GM04503 (cell line): ENCODE data around the gene ASIC2.
A peak's percentile ranks its signal among the peaks of the same experiment; 100 is the strongest.
"Not testable (repeated sequence)": the region's sequence is repeated elsewhere in the genome, so short reads cannot be mapped to it uniquely, and the experiment has no call there.

Experiments used
- DNase-seq: peaks from one replicate; pipeline ENCODE4 v3.0.0-alpha.2; 2012; ENCODE audit warnings: low read depth

ASIC2 gene

GRCh38 chr17:33019161-33019890, 273.8 kb downstream of the ASIC2 start:
- DNase-seq = no peak

- no peak for DNase-seq
Measured at GRCh38 chr17:33017366-33017765, 275.7 kb downstream of the ASIC2 start.

DNA sequence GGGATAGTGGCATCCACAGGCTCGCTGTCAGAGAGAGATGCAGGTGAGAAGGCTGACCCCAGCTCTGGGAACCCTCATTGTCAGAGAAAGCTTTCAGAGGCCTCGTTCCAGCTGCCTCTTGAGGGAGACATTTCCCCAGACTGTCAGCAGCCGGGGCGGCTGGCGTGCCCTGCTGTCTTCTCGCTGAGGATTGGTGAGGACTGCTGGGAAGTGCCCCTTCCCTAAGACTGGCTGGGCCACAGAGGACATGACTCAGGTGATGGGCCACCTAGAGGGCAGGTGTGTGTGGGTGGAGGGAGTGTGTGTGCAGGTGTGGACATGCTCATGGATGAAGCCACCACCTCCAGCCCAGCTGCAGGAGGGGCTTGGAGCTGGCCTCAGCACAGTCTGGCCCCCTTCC, 276.2 kb downstream of the ASIC2 start:
- DNase-seq = no peak

- no peak for DNase-seq
Measured at GRCh38 chr17:33015716-33016346, 277.3 kb downstream of the ASIC2 start.

GRCh38 chr17:33014751-33015150, 278.3 kb downstream of the ASIC2 start:
- DNase-seq = no peak

- DNase-seq = no peak
Measured at GRCh38 chr17:33013596-33014375, 279.3 kb downstream of the ASIC2 start.

DNA sequence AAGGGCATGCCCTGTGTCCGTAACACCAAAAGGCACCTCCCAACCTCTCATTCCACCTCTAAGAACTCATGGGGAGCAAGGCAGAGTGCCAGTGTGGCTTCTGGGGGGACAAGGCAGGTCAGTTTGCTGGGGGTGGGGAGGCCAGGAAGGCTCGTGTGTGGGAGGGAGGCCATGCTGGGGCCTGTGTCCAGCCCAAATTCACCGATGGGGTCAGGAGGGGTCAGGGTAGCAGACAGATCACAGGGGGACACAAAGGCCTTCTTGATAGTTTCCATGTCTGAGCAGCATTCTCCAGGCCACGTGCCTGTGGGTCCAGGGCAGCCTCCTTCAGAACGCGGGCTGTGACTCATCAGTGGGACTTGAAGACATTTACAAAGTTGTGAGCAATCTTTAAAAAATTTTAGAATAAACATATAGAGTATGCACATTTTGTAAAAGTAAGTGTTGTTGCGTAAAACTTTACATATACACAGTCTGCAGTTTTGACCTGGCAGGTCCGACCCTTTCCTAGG, 280.5 kb downstream of the ASIC2 start:
- DNase-seq = peak; percentile 36

DNA sequence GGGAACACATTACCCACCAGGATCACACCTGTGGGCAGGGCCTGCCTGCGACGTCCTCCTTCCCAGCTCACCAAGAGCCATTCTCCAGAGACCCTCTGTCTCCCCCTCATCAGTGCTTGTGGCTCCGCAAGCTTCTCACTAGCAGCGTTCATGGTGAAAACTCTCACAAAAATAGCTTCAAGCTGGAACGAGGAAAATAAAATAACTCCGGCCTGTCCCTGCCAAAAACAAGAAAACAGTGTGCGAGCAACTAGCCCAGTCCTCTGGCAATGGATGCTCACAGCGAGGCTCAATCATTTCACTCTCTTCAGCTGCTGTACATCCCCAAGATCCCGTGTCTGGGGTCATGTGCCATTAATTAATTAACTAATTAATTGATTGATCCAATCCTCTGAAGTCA, 283.5 kb downstream of the ASIC2 start:
- DNase-seq = no peak

DNA sequence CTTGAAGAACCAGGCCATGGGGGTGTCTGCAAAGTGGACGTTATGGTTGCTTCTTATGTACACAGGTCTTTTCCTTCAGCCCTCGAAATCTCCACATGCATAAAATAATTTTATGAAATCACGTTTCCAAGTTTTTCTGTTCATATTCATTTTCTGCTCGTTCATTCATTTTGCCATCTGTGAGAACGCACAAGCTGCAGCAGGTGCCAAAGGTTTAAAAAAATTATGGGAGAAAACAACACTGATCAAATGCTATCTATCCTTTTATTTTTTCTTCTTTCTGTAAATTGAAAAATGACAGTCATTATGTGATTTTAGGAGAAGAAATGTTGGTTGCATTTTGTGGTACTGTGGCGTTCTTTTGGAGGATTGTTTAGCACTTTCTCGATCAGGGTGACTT, 285.9 kb downstream of the ASIC2 start:
- DNase-seq = no peak

DNA sequence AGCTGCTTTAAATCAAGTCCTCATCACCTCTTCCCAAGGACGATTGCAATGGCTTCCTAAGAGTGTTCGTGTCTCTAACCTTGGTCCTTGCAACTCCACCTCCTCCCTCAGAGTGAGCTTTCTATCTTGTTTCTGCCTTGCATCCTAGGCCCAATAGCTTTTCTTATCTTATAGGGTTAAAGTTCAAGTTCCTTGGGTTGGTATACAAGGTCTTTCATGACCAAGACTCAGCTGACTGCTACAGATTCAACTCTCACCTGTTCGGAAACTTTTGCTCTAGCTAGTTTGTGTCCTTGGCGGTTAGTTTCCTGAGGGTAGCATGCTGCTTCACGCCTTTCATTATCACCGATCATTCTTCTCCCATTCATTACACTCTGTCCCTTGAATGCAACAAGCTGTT, 290.8 kb downstream of the ASIC2 start:
- DNase-seq = no peak

- peak; percentile 19 for DNase-seq
Measured at GRCh38 chr17:32998887-32999228, 294.2 kb downstream of the ASIC2 start.

- DNase-seq = peak; percentile 13
Measured at GRCh38 chr17:32998111-32998886, 294.8 kb downstream of the ASIC2 start.

DNA sequence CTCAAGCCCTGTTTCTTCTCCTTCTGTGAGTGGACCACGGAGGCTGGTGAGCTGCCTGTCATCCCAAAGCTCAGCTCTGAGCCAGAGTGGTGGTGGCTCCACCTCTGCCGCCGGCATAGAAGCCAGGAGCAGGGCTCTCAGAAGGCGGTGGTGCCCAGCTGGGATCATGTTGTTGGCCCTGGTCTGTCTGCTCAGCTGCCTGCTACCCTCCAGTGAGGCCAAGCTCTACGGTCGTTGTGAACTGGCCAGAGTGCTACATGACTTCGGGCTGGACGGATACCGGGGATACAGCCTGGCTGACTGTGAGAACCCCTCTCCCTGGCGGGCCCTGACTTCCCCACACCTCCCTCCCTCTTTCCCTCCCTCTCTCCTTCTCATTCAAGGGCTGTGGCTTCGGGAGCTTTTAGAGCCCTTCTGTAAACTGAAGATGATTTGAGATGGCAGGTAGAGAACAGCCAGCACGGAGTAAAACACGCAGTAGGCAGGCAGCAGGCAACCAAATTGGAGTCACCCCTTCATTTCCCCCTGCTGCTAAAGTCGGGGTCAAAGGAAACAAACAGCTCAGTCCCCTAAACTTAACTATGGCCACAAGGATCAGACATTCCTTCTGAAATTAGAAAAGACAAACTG, 297.6 kb downstream of the ASIC2 start:
- DNase-seq = no peak

- DNase-seq = no peak
Measured at GRCh38 chr17:32993977-32994376, 299.1 kb downstream of the ASIC2 start.

DNA sequence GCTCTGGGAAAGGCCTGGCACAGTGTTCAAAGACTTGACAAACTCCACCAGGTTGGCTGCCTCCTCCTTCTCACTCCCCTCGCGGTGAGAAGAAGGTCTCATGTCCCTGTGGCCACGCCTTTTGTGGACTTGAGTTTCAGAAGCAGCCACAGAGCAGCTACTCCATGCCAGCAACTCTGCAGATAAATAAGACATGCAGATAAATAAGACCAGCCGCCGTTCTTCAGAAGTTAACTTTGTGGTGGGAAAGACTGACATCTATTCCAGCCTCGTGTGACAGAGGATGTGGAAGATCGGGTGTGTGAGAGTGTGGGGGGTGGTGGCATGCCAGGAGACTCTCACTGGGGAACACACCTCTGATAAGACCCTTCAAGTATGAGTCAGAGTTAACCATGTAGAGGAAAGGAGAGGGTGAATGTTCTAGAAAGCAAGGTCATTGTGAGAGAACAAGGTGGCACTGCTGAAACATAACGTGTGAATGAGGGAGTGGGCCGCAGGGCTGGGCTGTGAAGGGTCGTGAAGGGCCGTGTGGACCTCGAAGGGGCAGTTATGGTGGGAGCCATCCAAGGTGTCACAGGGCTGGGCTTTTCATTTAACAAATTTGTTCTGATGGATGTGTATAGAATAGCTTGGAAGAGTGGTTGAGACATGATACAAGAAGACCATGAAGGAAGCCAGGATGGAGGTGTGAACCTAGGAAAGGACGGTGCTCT, 300.6 kb downstream of the ASIC2 start:
- no peak for DNase-seq

GRCh38 chr17:32988481-32989101, 304.5 kb downstream of the ASIC2 start:
- no peak for DNase-seq

DNA sequence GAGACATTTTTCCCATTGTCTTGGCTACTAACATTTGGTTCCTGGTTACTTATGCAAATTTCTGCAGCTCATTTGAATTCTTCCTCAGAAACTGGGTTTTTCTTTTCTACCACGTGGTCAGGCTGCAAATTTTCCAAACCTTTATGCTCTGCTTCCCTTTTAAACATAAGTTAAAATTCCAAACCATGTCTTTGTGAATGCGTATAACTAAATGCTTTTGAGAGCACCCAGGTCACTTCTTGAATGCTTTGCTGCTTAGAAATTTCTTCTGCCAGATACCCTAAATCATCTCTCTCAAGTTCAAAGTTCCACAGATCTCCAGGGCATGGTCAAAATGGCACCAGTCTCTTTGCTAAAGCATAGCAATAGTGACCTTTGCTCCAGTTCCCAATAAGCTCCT, 305.2 kb downstream of the ASIC2 start:
- not testable (repeated sequence) for DNase-seq

DNA sequence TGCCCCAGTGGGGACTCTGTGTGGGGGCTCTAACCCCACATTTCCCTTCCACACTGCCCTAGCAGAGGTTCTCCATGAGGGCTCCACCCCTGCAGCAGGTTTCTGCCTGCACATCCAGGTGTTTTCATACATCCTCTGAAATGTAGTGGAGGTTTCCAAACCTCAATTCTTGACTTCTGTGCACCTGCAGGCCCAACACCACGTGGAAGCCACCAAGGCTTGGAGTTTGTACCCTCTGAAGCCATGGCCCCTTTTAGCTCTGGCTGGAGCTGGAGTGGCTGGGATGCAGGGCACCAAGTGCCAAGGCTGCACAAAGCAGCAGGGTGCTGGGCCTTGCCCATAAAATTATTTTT, 305.7 kb downstream of the ASIC2 start:
- not testable (repeated sequence) for DNase-seq

GRCh38 chr17:32985050-32985756, 307.9 kb downstream of the ASIC2 start:
- no peak for DNase-seq

DNA sequence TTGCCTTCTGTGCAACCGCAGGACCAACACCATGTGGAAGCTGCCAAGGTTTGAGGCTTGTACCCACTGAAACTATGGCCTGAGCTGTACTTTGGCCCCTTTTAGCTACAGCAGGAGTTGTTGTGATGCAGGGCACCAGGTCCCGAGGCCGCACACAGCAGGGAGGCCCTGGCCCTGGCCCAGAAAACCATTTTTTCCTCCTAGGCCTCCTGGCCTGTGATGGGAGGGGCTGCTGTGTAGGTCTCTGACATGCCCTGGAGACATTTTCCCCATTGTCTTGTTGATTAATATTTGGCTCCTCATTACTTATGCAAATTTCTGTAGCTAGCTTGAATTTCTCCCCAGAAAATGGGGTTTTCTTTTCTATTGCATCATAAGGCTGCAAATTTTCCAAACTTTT, 311.5 kb downstream of the ASIC2 start:
- DNase-seq = not testable (repeated sequence)
